OCI-LY7 (cell line): ENCODE measurements around the gene NAA25. TPM values are rescaled to one million over a fixed set of nuclear protein-coding genes. Genes with fewer than 3 reads are reported as not detected.

Experiments used
- Bru-seq: library from RNA; stranded (reverse); fragments of 400-500 nt; gene quantifications from one replicate; lab custom pipeline; 2021; lab: Mats Ljungman, UMichigan
- BruChase-seq, 2 experiments: library from RNA; stranded (reverse); fragments of 400-500 nt; gene quantifications; one replicate each; lab custom pipeline; 2021; lab: Mats Ljungman, UMichigan
- BruUV-seq: library from RNA; stranded (reverse); fragments of 400-500 nt; replicated peaks from 2 replicates; lab custom pipeline; 2021; lab: Mats Ljungman, UMichigan
- CTCF ChIA-PET: fragments of 300-600 bp; sonication (Branson Sonifier 250); formaldehyde crosslinking; loops from one replicate; lab custom pipeline; 2022; ENCODE audit warnings: antibody characterized with exemption; ENCODE audit not compliant: unreplicated experiment; lab: Charles Lee
- POLR2A ChIA-PET: fragments of 300-600 bp; sonication (Branson Sonifier 250); formaldehyde crosslinking; loops from one replicate; lab custom pipeline; 2022; ENCODE audit warnings: antibody characterized with exemption; lab: Charles Lee
- DNase-seq: peaks from one replicate; pipeline ENCODE4 v3.0.0-alpha.2; 2015; ENCODE audit warnings: low spot score
- H2AFZ ChIP-seq: fragments of 200-600 bp; sonication (generic), shearing (Covaris generic); 2 replicates; pipeline ENCODE4 v1.6.1; 2014; ENCODE audit warnings: mild to moderate bottlenecking, antibody characterized with exemption, low read length, moderate library complexity
- H3K27ac ChIP-seq: fragments of 200-600 bp; sonication (generic); 2 replicates; pipeline ENCODE4 v1.5.1; 2014; ENCODE audit warnings: mixed run types, low read depth, mild to moderate bottlenecking, moderate library complexity, low read length, inconsistent platforms; ENCODE audit not compliant: poor library complexity, severe bottlenecking
- H3K36me3 ChIP-seq: fragments of 200-600 bp; sonication (generic); 2 replicates; pipeline ENCODE4 v1.6.1; 2014; ENCODE audit warnings: mild to moderate bottlenecking, antibody characterized with exemption, low read length, moderate library complexity, mixed read lengths; ENCODE audit not compliant: insufficient read depth
- H3K4me1 ChIP-seq: fragments of 200-600 bp; sonication (generic); 2 replicates; pipeline ENCODE4 v1.5.1; 2014; ENCODE audit warnings: mild to moderate bottlenecking, low read length; ENCODE audit not compliant: insufficient read depth, poor library complexity, severe bottlenecking
- H3K4me2 ChIP-seq: fragments of 200-600 bp; sonication (generic); 2 replicates; pipeline ENCODE4 v1.6.1; 2014; ENCODE audit warnings: mild to moderate bottlenecking, low read length
- H3K4me3 ChIP-seq: fragments of 200-600 bp; sonication (generic); 2 replicates; pipeline ENCODE4 v1.5.1; 2014; ENCODE audit warnings: mild to moderate bottlenecking, low read depth, low read length; ENCODE audit not compliant: poor library complexity, severe bottlenecking
- H3K79me2 ChIP-seq: fragments of 200-600 bp; sonication (generic); 2 replicates; pipeline ENCODE4 v1.6.1; 2016; ENCODE audit warnings: low read depth, mild to moderate bottlenecking, low read length, moderate library complexity, mixed read lengths; ENCODE audit not compliant: insufficient read depth
- H3K9me2 ChIP-seq: fragments of 200-600 bp; sonication (generic); 2 replicates; pipeline ENCODE4 v1.6.1; 2016; ENCODE audit warnings: mild to moderate bottlenecking, low read length, mixed read lengths; ENCODE audit not compliant: insufficient read depth
- H3K9me3 ChIP-seq: fragments of 200-600 bp; sonication (generic); 2 replicates; pipeline ENCODE4 v1.6.1; 2014; ENCODE audit warnings: mild to moderate bottlenecking, mixed run types, low read length, mixed read lengths
- H4K20me1 ChIP-seq: fragments of 200-600 bp; sonication (generic); 2 replicates; pipeline ENCODE4 v1.6.1; 2014; ENCODE audit warnings: mild to moderate bottlenecking, antibody characterized with exemption, low read length, moderate library complexity, mixed read lengths; ENCODE audit not compliant: insufficient read depth
- EZH2phosphoT487 ChIP-seq: fragments of 200-600 bp; sonication (generic); IDR thresholded peaks from 2 replicates; pipeline ENCODE4 v1.6.1; 2018; ENCODE audit warnings: low read depth, borderline replicate concordance, mild to moderate bottlenecking, mixed run types, antibody characterized with exemption, low read length, moderate library complexity, mixed read lengths
- intact Hi-C: fragments of 100-400 bp; cut with micrococcal nuclease; formaldehyde crosslinking; loops from one replicate; pipeline ENCODE4 v1.10.0; 2022; ENCODE audit not compliant: unreplicated experiment
- long read RNA-seq: library from polyadenylated mRNA; stranded (forward); transcript quantifications from one replicate; pipeline ENCODE4 v2.0.0, GENCODE V29; 2022
- total RNA-seq, 2 experiments: library from RNA; depleted of rRNA in 1 of 2; stranded (reverse); fragments of >200 nt in 1 of 2; shearing (Covaris generic) in 1 of 2; gene quantifications; 2 replicates each; pipeline ENCODE4 v1.2.3, GENCODE V29; 2014 to 2022
- TF ChIP-seq, protein P1 (sequence below): fragments of 200-600 bp; sonication (generic); conservative IDR thresholded peaks from 2 replicates; pipeline ENCODE4 v1.5.1; 2014; ENCODE audit warnings: mild to moderate bottlenecking, antibody characterized with exemption, low read length, moderate library complexity, mixed read lengths

Gene NAA25
- 21.6 and 27.4 TPM in 2 replicates for total RNA-seq (2014; rRNA removed; shearing (Covaris generic))
- 48.2 and 50.3 TPM in 2 replicates for total RNA-seq (2022)
- Bru-seq, nascent RNA, result percentile 90 among the genes with signal in this experiment
- percentile 89 among the genes with signal in this experiment for BruChase-seq, experiment 1, labeled RNA remaining after a 6-hour chase
- BruChase-seq, experiment 2, labeled RNA remaining after a 2-hour chase, result percentile 90 among the genes with signal in this experiment
- long read RNA-seq, full-length matches to known transcripts, result 10 of 36 reads
- long read RNA-seq, partial matches to known transcripts, result 13 of 36 reads
- long read RNA-seq, other reads (novel, unspliced or antisense), result 13 of 36 reads

- intact Hi-C loops, result loop anchor here (10.0 kb wide), 1 partner anchor 276 kb away; the partner anchor contains the start of gene HECTD4
- peak; percentile 89 for DNase-seq
These were observed at the start of gene NAA25 for GRCh38 chr12:112108202-112109079. NAA25 (minus strand) TSS chr12:112108783; CDS start chr12:112108773, 10 bp downstream.

GRCh38 chr12:112153893-112154219 is 45.3 kb upstream of the NAA25 start:
- no peak overlapping the region for H3K27ac ChIP-seq
- no peak for TF ChIP-seq EZH2phosphoT487
- H3K9me2 ChIP-seq, result no peaks in the 10 kb centered on the region
- H4K20me1 ChIP-seq, result no peaks in the 10 kb centered on the region
- no peaks in the 10 kb centered on the region for H3K9me3 ChIP-seq
- no peak overlapping the region for H3K4me3 ChIP-seq
- H3K4me1 ChIP-seq, result no peaks in the 10 kb centered on the region
- CTCF ChIA-PET, result no interaction called here
- no TSS peak for BruUV-seq
- no peak overlapping the region for H2AFZ ChIP-seq
- no peaks in the 10 kb centered on the region for H3K79me2 ChIP-seq
- intact Hi-C loops, result no loop called here
- POLR2A ChIA-PET, result no interaction called here
- peaks cover 51% of the 10 kb centered on the region for H3K36me3 ChIP-seq
- no peak for DNase-seq
- no peak overlapping the region for H3K4me2 ChIP-seq

More at GRCh38 chr12:112108202-112109079, at the start of gene NAA25:
- H3K9me2 ChIP-seq, result no peaks in the 10 kb centered on the region
- H3K27ac ChIP-seq, result peak within 1 kb of the TSS; percentile 85
- peak within 1 kb of the TSS; percentile 94 for H3K4me2 ChIP-seq
- TF ChIP-seq EZH2phosphoT487, result no peak
- TF ChIP-seq, protein P1, sequence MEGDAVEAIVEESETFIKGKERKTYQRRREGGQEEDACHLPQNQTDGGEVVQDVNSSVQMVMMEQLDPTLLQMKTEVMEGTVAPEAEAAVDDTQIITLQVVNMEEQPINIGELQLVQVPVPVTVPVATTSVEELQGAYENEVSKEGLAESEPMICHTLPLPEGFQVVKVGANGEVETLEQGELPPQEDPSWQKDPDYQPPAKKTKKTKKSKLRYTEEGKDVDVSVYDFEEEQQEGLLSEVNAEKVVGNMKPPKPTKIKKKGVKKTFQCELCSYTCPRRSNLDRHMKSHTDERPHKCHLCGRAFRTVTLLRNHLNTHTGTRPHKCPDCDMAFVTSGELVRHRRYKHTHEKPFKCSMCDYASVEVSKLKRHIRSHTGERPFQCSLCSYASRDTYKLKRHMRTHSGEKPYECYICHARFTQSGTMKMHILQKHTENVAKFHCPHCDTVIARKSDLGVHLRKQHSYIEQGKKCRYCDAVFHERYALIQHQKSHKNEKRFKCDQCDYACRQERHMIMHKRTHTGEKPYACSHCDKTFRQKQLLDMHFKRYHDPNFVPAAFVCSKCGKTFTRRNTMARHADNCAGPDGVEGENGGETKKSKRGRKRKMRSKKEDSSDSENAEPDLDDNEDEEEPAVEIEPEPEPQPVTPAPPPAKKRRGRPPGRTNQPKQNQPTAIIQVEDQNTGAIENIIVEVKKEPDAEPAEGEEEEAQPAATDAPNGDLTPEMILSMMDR, result no peak
- POLR2A ChIA-PET, result interaction anchor here (0.5 to 3.7 kb wide), 18 partner anchors 10 to 987 kb away, joined by 3 to 36 read pairs (median 3); partner anchors contain the start of genes TMEM116 and TRAFD1
- CTCF ChIA-PET, result interaction anchor here (1.5 kb wide), 1 partner anchor 17 kb away, joined by 3 read pairs; no protein-coding TSS in a partner anchor
- peaks cover 26% of the 10 kb centered on the region for H3K36me3 ChIP-seq
- peaks cover 56% of the 10 kb centered on the region for H3K79me2 ChIP-seq
- no TSS peak for BruUV-seq
- peaks cover 43% of the 10 kb centered on the region for H3K4me1 ChIP-seq
- H4K20me1 ChIP-seq, result peaks cover 22% of the 10 kb centered on the region; the same call in 1 of the 2 replicates
- H2AFZ ChIP-seq, result peak within 1 kb of the TSS; percentile 86
- peak within 1 kb of the TSS; percentile 90 for H3K4me3 ChIP-seq
- H3K9me3 ChIP-seq, result no peaks in the 10 kb centered on the region

GRCh38 chr12:112153181-112153892 is 44.8 kb upstream of the NAA25 start:
- Histone ChIP-seq H3K79me2 (no peaks in the 10 kb centered on the region), H4K20me1 (no peaks in the 10 kb centered on the region), H3K27ac (no peak overlapping the region), H3K4me1 (no peaks in the 10 kb centered on the region), H3K4me2 (no peak overlapping the region), H3K9me3 (no peaks in the 10 kb centered on the region), H3K9me2 (no peaks in the 10 kb centered on the region), H3K36me3 (peaks cover 51% of the 10 kb centered on the region), H2AFZ (no peak overlapping the region), H3K4me3 (no peak overlapping the region)
- ChIA-PET CTCF (no interaction called here), POLR2A (no interaction called here)
- TF ChIP-seq EZH2phosphoT487, result no peak
- TF ChIP-seq, protein P1, result no peak
- no peak for DNase-seq
- intact Hi-C loops, result no loop called here
- TSS peak; percentile 61 for BruUV-seq
